ENCODE measurements around the gene DNAH14.

The DNAH14 gene

DNA sequence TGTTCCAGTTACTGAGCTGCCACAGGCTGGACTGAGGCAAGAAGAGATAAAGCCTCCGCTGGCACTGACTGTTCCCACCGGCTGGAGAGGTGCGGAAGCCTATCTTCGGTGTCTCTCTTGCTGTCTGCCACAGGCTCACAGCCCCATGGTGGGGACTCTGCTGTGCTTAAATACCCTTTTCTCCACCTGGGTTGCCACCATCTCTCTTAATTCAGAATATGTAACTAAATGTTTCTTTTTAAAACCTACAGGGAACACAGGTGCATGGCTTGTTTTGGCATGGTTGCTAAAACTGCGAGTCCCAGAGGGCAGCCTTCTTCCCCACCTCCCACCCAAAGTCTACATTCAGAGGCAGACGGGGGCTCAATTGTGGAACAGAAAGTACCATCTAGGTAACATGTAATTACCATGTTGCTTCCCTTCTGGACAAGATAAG is 506.5 kb downstream of the DNAH14 start:
- DNase-seq, result no peak

DNA sequence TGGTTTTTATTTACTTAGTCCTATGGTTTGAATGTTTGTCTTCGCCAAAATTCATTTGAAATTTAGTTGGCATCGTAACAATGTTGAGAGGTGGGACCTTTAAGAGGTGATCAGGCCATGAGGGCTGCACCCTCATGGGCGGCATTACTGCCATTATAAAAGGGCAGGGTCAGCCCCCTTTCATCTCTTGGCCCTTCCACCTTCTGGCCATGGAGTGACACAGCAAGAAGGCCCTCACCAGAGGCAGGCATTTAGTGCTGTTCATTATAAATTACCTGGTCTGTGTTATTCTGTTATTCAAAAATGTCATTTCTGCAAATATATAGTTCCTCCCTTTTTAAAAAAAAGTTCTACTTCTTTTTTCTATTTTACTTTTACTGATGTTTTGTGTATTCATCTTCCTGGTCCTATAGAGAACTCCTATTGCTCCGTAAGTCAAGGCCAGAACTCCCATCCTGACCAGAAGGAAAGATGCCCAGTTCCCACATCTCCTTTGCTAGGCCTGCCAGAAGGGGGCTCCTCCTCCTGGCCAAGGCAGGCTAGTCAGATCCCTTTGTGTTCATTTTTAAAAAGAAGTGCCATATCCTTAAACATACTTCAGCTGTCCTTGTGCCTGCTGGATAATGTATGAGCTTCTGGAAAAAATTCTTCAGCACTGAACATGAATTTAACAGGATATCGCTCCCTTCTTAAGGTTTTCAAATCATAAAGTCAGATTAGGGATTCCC is 508.4 kb downstream of the DNAH14 start:
- no peak for DNase-seq

DNA sequence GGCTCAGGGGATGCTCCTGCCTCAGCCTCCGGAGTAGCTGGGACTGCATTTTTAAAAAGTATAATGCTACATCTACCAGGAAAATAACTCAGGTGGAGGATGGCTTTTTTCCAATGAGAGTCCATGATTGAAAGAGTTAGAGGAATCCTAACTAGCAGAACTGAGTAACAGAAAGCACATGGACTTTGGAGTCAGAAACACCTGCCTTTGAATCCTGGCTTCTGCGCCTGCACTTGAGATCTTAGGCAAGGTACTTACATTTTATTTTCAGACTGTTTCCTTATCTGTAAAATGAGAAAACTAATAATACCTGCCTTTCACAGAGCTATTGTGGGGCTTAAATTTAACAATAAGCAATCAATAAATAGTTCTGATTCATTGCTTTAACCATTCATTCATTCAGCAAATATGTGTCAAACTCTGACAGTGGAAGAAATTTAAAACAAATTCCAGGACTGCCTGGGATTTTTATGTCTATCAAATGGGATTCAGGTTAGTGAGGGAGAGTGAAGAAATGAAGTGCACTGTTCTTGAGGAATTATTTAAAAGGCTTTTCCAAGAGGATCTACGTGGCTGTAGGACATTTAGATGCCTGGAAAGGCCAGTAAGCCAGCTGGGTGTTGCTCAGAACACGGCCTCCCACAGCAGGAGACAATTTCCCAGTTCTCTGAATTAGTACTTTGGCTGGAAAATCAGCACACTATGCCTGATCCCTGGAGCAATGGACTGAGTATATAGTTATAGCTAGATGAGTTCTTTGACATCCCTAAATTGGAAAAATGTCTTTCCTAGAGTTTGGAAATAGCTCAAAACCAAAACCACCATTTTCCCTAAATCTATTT is 511.1 kb downstream of the DNAH14 start:
- no peak for DNase-seq

DNA sequence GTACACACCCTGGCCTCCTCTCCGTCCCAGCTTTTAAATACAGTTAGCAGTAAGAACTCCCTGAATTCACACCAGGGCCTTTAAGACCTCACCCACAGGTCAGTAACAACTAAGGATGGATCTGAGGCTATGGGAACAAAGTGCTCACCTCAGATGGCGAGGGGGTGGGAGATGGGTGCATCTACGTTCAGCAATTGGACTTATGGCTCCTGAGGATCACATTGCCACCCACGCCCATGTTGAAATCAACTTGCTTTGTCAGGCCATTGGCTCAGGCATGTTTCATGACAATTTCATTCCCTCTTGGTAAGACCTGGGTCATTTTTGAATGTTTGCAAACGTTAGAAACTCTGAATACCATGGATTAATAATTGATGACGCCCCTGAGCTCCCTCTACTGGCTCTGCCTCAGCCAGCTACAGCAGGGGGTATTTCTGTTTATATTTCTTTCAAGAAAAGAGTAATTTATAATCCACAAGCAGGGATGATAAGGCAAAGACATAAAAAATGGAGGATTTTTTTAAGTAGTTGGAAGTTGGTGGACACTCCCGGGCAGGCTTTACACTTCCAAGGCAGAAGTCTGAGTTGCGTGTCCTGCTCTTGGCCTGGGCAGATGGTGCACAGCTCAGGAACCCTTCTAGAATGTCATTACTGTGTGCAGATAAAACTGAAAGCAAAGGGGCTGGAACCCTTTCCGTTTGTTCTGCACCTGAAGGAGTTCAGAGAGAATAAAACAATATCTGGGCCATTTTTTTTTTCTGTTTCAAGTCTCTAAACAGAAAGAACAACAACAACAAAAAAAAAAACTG is 512.0 kb downstream of the DNAH14 start:
- DNase-seq, result no peak

DNA sequence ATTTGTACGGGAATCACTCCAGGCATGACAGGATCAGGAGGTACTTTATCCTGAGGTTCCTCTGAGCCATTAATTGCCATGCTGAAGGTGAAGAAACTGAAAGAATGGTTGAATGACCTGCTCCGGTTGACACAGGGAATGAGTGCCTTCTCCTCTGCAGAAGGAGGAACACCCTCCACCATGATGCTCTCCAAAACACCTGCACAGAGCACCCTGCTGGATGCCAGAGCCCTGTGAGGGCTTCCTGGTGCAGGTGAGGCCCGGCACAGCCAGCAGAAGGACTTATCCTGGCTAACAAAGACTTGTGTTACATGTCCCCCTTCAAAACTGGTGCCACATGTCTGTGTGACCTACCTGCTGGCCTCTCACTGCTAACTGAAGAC is 512.6 kb downstream of the DNAH14 start:
- no peak for DNase-seq

DNA sequence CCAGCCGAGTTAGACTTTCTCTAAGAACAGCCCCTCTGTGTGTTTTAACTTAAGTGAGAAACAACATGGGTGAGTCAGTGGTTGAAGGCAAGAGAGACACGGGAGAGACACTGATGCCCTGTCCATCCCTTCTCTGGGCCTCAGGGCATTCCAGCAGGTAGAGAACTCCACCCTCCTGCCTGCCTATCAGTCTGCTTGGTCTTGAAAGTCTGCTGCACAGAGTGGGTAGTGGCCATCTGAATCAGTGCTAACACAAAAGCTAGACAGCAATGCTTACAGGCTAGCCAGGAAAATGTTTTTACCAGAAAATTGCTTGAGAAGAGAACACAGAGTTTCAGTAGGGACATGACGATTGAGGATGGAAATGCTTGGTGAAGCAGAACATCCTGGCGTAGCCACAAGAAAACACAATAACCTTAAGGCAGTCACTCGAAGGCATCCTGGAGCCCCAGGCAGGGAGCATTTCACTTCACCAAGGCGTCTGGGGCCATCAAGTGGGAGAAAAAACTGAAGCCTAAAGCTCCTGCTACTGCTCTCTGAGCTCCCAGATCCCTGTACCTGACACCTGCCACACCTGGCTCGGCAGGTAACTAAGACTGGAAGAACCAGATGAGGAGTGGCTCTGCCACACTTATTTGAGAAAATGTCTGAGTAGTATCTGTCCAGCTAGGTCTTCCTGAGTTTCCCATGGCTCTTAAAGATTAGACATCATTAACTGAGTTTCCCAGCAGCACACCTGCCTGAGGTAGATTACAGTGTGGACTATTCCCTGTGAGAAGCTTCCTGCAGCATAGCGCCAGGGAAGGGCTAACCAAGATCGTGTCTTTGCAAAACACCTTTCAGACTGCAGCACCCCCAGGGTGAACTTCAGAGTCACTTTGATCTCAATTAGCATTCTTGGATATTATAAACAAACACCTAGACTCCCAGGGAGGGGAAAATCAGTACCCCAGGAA is 516.4 kb downstream of the DNAH14 start:
- DNase-seq, result no peak

DNA sequence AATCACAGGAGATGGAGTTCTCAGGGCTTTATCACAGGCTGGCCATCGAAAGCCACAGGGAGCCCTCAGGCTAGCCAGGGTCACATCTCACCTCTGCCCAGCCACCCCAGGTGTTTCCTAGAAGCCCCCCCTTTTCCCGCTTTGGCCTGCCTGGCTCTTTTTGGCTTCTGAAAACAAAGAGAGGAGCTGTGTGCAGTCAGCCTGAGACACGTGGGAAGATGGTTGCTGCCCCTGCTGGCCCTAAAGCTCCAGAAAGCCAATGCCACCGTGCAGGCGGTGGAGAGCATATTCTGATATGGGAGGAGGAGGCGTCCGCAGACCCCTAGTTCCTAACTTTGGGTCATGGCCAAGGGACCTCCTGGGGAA is 517.1 kb downstream of the DNAH14 start:
- DNase-seq, result no peak

DNA sequence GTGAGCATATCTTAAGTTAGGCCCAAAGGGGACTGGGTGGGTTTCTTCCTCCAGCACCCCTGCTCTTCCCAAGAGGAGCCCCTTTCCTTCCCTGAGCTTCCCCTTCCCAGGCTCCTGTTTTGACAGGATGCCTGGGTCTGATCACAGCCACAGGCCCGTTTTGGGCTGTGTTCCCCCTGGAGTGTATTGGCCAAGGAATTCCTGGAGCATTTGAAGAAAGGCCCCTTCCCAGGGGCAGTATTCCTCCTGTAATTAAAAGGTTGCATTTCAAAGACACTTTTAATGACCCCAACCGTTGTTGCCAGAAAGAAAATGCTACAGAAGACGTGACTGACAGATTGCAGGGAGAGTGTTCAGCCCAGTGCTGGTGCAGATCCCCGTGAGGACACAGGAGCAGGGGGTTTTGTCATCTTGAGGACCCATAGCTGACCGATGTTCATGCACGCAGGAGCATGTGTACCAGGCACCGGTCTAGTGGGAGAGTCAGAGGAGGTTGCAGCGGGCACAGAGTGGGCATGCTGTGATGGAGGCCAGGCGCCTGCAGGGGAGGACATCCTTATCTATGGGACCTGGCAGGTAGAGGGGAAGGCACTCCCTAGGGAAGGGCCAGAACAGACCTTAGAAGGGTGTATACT is 517.6 kb downstream of the DNAH14 start:
- DNase-seq, result no peak

DNA sequence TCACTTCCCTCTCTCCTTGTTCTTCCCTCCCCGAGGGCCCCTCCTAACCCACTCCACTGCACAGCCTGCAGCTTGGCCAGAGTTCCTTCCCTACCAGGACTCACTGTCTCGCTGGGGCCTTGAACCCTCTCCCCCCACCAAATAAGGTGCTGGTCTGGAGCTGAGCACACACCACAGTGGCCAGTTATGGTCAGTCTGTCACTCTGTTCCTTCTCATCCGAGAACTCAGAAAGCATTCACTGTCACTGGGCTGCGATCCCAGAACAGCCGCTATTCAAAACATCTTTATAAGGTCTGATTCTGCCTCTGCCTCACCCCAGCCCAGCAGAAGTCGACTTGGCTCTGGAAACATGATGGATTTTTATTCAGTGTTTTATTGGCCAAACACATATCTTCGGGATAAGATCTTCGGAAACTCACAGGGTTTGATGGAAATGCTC is 518.2 kb downstream of the DNAH14 start:
- DNase-seq, result no peak

DNA sequence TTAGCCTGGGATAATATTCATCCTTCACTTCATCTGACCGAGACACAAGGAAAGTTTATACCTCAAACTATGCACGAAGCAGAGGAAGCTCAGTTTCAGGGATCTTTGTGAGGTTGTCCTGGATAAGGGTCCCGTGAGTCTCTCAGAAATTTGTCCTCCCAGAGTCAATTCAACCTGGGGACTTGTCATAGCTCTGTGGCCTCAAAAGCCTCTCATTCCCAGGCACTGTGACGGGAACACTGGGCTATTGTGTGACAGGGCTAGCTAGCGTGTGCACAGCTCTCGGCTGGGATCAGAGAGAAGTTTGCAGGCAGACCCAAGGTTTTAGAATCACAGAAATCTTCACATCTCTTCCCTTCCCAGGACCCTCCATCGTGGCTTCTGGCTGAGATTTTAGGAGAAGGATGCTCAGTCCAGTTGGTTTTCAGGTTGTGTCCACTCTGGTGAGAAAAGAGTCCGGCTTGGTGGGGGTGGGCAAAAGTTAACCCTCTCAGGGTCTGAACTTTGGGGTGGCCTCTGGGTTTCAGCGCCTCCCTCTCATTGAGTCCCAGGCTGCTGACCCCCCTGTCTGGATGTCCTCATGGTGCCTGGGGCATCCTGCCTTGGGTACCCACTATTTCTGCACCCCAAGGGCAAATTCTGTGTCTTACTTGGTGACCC is 518.8 kb downstream of the DNAH14 start:
- no peak for DNase-seq
